T-helper 1 cell treated with Interleukin-12 subunit alpha and Interleukin-12 subunit beta and Interleukin-4 antibody, amounts not matched to agents 30 ng/mL and 1 ng/mL, for 36 hours (primary cell): ENCODE results near the gene BICRA. TPM values are rescaled to one million over a fixed set of nuclear protein-coding genes. Genes with fewer than 3 reads are reported as not detected.
"Not testable (repeated sequence)": the region's sequence is repeated elsewhere in the genome, so short reads cannot be mapped to it uniquely, and the experiment has no call there.

Experiments
- intact Hi-C: fragments of 100-400 bp; cut with micrococcal nuclease; formaldehyde crosslinking; loops from one replicate; pipeline ENCODE4 v1.15.1; 2024
- total RNA-seq: library from RNA; stranded (reverse); gene quantifications from 2 replicates; pipeline ENCODE4 v1.2.3, GENCODE V29; 2022

BICRA gene
- total RNA-seq, 1 donor from 2014 or later: 20.6 TPM

DNA sequence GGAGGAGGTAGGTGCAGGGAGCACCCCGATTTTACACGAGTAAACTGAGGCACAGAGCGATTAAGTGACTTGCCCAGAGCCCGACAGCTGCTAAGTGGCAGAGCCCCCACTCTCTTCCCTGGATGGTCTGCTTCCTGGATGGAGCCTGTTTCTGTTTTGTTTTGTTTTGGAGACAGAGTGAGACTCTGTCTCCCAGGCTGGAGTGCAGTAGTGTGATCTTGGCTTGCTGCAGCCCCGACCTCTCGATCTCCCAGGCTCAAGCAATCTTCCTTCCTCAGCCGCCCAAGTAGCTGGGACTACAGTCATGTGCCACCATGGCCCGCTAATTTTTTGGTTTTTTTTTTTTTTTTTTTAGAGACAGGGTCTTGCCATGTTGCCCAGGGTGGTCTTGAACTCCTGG is 17.3 kb downstream of the BICRA start:
- intact Hi-C loops: no loop called here

DNA sequence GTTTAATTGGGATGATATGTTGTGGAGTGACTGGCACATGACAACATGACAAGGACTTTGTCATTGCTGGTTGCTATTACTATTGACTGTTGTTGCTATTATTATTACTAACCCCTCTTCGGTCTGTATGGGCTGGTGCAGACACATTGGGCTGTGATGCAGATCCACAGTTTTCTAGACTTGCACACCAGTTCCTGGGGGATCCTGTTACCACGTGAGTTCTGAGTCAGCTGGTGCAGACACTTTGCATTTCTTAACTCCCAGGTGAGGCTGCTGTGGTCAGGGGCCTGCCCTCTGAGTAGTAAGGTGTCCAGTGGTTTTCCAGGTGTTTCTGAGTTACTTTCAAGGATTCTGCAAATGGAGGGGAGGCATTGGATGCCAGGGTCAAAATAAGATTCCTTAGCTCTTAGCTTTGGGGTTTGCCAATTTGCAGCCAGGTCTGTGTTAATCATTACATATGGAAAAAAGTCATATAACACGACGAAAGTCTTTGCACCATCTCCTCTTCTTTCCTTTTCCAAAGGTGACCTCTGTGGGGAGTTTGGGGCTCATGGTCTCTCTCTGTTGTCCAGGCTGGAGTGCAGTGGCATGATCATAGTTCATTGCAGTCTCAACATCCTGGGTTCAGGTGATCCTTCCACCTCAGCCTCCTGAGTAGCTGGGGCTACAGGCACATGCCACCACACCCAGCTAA is 19.3 kb downstream of the BICRA start:
- intact Hi-C loops: no loop called here

- intact Hi-C loops: no loop called here
These were observed 21.7 kb downstream of the BICRA start for GRCh38 chr19:47630594-47630993.

- intact Hi-C loops: no loop called here
These were observed 22.9 kb downstream of the BICRA start for GRCh38 chr19:47631681-47632446.

DNA sequence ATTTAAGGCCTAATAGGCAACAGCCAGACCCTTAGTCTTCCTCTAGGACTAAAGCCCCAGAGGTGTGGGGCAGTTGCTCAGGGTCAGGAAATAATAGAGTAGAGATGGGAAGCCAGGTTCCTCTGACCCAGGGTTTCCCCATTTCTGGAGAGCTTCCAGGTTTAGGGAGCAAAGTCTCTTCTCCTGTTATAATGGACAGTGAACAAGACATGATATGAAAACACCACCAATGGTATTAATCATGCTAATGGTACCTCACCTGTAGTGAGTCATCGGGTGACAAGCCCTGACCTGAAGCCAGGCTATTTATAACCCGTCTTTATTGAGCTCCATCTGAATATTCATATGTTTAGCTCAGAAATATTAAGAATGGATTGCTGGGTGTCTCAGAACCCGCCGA is 24.6 kb downstream of the BICRA start:
- intact Hi-C loops: no loop called here

- intact Hi-C loops: no loop called here
These were observed 25.1 kb downstream of the BICRA start for GRCh38 chr19:47633996-47634395.

DNA sequence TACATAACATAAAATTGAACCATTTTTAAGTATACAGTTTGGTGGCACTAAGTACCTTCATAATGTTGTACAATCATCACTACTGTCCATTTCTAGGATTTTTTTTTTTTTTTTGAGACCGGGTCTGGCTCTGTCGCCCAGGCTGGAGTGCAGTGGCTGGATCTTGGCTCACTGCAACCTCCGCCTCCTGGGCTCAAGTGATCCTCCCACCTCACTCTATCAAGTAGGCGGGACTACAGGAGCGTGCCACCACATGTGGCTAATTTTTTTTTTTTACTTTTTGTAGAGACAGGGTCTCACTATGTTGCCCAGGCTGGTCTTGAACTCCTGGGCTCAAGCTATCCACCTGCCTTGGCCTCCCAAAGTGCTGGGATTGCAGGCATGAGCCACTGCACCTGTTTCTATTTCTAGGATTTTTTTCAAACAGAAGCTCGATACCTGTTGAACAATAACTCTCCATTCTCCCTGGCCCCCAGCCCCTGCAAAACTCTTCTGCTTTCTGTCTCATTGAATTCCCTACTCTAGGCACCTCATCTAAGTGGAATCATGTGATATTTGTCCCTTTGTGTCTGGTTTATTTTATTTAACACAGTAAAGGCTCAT is 26.3 kb downstream of the BICRA start:
- intact Hi-C loops: not testable (repeated sequence)

- intact Hi-C loops: no loop called here
These were observed 28.6 kb downstream of the BICRA start for GRCh38 chr19:47637550-47637949.

- intact Hi-C loops: no loop called here
These were observed 33.1 kb downstream of the BICRA start for GRCh38 chr19:47641891-47642485.

- intact Hi-C loops: no loop called here
These were observed 34.3 kb downstream of the BICRA start for GRCh38 chr19:47643281-47643680.

DNA sequence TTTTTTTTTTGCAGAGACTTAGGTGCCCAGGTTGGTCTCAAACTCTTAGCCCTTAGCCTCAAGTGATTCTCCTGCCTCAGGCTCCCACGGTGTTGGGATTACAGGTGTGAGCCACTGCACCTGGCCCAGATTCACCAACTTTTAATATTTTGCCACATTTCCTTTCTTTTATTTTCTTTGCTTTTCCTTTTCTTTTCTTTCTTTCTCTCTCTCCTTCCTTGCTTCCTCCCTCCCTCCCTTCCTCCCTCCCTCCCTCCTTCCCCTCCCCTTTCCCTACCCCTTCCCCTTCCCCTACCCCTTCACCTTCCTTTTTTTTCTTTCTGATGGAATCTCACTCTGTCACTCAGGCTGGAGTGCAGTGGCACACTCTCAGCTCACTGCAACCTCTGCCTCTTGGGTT is 35.3 kb downstream of the BICRA start:
- intact Hi-C loops: no loop called here

- intact Hi-C loops: no loop called here
These were observed 36.0 kb downstream of the BICRA start for GRCh38 chr19:47644743-47645482.

DNA sequence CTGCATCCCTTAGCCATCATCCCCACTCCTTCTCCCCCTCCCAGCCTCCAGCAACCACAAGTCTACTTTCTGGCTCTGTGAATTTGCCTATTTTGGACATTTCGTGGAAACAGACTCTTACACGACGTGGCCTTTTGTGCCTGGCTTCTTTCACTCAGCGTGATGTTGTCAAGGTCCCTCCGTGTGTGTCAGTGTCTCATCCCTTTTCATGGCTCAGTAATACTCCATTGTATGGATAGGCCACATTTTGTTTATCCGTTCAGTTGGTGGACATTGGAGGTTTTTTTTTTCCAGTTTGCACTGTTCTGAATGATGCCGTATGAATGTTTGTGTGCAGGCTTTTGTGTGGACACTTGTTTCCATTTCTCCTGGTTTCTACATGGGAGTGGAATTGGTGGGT is 38.0 kb downstream of the BICRA start:
- intact Hi-C loops: no loop called here

- intact Hi-C loops: no loop called here
These were observed 40.7 kb downstream of the BICRA start for GRCh38 chr19:47649588-47649987.

GRCh38 chr19:47650700-47651099 is 41.8 kb downstream of the BICRA start:
- intact Hi-C loops: no loop called here

DNA sequence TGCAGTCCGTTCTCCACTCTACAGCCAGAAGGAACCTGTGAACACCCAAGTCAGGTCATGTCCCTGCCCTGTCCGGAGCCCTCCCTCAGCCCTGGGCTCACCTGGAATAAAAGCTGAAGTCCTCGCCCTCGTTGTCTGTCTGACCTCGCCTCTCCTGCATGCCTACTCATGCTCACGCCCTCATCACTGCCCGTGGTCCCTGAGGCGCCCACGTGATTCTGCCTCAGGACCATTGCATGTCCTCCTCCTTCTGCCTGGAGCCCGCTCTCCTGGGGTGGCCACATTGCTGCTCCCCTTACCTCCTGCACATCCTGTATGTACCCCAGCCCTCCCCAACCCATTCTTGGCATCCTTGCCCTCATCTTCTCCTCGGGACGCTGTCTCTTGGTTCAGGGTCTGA is 42.2 kb downstream of the BICRA start:
- intact Hi-C loops: no loop called here

- intact Hi-C loops: no loop called here
These were observed 42.8 kb downstream of the BICRA start for GRCh38 chr19:47651691-47652090.

DNA sequence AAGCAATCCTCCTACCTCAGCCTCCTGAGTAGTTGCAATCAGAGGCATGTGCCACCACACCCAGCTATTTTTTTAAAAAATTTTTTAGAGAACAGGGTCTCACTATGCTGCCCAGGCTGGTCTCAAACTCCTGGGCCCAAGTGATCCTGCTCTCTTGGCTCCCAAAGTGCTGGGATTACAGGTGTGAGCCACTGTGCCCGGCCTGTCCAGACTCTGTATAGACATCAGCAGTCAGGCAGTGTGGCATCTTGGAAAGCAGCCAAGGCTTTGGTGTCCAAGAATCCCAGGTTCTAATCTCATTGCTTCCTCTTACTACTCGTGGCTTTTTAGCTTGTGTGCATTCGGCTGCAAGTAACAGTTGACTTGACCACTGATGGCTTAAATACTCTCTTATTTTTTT is 43.4 kb downstream of the BICRA start:
- intact Hi-C loops: no loop called here

GRCh38 chr19:47653856-47654255 is 44.9 kb downstream of the BICRA start:
- intact Hi-C loops: no loop called here

GRCh38 chr19:47657719-47658118 is 48.8 kb downstream of the BICRA start:
- intact Hi-C loops: no loop called here
